ENCODE data around the gene ATRIP.

DNA sequence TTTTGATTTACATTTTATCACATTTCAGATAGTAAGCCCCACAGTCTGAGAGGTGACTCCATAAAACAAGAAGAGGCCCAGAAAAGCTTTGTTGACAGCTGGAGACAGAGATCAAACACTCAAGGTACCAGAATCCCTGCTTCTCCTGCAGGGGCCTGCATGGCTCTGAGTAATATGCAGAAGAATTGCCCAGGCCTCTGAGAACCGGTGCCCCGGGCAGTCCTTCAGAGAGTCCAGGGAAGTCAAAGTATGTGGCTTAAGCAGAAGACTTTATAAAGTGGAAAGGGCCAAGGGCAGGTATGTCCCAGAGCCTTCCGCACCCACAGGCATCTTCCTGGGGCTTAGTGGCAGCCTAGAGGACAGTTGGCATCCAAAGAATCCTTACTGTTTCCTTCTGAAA lies 12.8 kb downstream of the ATRIP start:
- TF ChIP-seq, protein P1, sequence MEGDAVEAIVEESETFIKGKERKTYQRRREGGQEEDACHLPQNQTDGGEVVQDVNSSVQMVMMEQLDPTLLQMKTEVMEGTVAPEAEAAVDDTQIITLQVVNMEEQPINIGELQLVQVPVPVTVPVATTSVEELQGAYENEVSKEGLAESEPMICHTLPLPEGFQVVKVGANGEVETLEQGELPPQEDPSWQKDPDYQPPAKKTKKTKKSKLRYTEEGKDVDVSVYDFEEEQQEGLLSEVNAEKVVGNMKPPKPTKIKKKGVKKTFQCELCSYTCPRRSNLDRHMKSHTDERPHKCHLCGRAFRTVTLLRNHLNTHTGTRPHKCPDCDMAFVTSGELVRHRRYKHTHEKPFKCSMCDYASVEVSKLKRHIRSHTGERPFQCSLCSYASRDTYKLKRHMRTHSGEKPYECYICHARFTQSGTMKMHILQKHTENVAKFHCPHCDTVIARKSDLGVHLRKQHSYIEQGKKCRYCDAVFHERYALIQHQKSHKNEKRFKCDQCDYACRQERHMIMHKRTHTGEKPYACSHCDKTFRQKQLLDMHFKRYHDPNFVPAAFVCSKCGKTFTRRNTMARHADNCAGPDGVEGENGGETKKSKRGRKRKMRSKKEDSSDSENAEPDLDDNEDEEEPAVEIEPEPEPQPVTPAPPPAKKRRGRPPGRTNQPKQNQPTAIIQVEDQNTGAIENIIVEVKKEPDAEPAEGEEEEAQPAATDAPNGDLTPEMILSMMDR (IDR thresholded peaks at IDR 0.05), result no peak
- no peak for TF ChIP-seq ZFX (IDR thresholded peaks at IDR 0.05; ENCODE audit: borderline replicate concordance)

Data from 22Rv1 (cell line).